ENCODE results near the gene SLC44A4. TPM values are rescaled to one million over a fixed set of nuclear protein-coding genes. Genes with fewer than 3 reads are reported as not detected.
A peak's percentile ranks its signal among the peaks of the same experiment; 100 is the strongest.

SLC44A4 gene
- total and polyA plus RNA-seq, 9 of the 15 experiments (the other 6 are each of a cell fraction or from before 2014, with no cell fraction given) = 7.9 to 18.6 (median 11.2) TPM

DNA sequence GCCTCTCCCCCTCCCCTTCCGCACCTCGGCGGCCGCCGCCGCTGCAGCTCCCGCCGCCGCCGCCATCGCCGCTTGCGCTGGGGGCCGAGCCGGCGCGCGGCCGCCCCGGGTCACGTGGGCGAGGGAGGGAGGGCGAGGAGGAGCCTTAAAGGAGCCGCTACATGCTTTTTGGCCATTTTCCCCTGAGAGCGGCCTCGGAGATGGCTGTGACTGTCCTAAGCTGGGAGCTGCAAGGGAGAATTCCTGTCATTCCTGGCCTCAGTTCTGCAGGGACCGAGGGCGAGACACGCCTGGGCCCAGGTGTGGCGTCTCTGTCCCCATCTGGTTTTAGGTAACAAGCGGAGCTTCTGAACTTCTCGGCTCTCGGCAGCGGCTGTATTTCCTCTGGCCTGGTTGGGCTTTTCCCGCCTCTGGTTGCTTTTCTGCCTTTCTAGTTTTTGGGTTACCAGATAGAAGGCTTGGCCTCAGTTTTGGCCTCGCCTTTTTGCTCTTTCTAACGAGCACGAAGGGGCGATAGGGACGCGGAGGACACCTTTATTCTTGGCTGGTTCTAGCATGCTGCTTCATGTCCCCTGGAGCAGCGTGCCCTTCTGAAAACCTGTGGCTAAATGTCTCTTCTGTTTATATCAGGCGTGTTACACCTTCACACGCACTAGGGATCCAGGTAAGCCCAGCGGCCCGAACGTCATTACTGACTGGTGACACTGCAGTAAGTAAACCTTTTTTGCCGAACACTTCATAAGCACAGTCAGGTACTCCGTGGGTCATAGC lies 19.0 kb upstream of the SLC44A4 start, which contains the start of gene EHMT2 (continued):
- TF ChIP-seq, protein P1, sequence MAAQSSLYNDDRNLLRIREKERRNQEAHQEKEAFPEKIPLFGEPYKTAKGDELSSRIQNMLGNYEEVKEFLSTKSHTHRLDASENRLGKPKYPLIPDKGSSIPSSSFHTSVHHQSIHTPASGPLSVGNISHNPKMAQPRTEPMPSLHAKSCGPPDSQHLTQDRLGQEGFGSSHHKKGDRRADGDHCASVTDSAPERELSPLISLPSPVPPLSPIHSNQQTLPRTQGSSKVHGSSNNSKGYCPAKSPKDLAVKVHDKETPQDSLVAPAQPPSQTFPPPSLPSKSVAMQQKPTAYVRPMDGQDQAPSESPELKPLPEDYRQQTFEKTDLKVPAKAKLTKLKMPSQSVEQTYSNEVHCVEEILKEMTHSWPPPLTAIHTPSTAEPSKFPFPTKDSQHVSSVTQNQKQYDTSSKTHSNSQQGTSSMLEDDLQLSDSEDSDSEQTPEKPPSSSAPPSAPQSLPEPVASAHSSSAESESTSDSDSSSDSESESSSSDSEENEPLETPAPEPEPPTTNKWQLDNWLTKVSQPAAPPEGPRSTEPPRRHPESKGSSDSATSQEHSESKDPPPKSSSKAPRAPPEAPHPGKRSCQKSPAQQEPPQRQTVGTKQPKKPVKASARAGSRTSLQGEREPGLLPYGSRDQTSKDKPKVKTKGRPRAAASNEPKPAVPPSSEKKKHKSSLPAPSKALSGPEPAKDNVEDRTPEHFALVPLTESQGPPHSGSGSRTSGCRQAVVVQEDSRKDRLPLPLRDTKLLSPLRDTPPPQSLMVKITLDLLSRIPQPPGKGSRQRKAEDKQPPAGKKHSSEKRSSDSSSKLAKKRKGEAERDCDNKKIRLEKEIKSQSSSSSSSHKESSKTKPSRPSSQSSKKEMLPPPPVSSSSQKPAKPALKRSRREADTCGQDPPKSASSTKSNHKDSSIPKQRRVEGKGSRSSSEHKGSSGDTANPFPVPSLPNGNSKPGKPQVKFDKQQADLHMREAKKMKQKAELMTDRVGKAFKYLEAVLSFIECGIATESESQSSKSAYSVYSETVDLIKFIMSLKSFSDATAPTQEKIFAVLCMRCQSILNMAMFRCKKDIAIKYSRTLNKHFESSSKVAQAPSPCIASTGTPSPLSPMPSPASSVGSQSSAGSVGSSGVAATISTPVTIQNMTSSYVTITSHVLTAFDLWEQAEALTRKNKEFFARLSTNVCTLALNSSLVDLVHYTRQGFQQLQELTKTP (IDR thresholded peaks at IDR 0.05; ENCODE audit: low read depth in 1 of 2, partially characterized antibody in 2 of 2) = no peak
- TF ChIP-seq ZNF561 (CRISPR knock-in tag; conservative IDR thresholded peaks at IDR 0.05) (no peak), ZNF146 (CRISPR knock-in tag; IDR thresholded peaks at IDR 0.05; ENCODE audit: unreplicated experiment) (no peak), RCOR1 (IDR thresholded peaks at IDR 0.05; ENCODE audit: borderline replicate concordance in 1 of 2, low read depth in 2 of 2, low read length in 2 of 2) (no peak), ZKSCAN8 (CRISPR knock-in tag; IDR thresholded peaks at IDR 0.05) (no peak), HOXB6 (CRISPR knock-in tag; IDR thresholded peaks at IDR 0.05; ENCODE audit: borderline replicate concordance) (no peak), PHF20 (IDR thresholded peaks at IDR 0.05; ENCODE audit: partially characterized antibody) (no peak), E2F1 (CRISPR knock-in tag; IDR thresholded peaks at IDR 0.05) (no peak; the same call in 1 of the 2 replicates), GATA2 (CRISPR knock-in tag; IDR thresholded peaks at IDR 0.05) (no peak), SMAD4 (CRISPR knock-in tag; conservative IDR thresholded peaks at IDR 0.05) (peak; percentile 67; the same call in 1 of the 2 replicates), STAT5A (IDR thresholded peaks at IDR 0.05; ENCODE audit: borderline replicate concordance, low read length) (no peak)
- TF ChIP-seq, protein P2, sequence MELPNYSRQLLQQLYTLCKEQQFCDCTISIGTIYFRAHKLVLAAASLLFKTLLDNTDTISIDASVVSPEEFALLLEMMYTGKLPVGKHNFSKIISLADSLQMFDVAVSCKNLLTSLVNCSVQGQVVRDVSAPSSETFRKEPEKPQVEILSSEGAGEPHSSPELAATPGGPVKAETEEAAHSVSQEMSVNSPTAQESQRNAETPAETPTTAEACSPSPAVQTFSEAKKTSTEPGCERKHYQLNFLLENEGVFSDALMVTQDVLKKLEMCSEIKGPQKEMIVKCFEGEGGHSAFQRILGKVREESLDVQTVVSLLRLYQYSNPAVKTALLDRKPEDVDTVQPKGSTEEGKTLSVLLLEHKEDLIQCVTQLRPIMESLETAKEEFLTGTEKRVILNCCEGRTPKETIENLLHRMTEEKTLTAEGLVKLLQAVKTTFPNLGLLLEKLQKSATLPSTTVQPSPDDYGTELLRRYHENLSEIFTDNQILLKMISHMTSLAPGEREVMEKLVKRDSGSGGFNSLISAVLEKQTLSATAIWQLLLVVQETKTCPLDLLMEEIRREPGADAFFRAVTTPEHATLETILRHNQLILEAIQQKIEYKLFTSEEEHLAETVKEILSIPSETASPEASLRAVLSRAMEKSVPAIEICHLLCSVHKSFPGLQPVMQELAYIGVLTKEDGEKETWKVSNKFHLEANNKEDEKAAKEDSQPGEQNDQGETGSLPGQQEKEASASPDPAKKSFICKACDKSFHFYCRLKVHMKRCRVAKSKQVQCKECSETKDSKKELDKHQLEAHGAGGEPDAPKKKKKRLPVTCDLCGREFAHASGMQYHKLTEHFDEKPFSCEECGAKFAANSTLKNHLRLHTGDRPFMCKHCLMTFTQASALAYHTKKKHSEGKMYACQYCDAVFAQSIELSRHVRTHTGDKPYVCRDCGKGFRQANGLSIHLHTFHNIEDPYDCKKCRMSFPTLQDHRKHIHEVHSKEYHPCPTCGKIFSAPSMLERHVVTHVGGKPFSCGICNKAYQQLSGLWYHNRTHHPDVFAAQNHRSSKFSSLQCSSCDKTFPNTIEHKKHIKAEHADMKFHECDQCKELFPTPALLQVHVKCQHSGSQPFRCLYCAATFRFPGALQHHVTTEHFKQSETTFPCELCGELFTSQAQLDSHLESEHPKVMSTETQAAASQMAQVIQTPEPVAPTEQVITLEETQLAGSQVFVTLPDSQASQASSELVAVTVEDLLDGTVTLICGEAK (IDR thresholded peaks at IDR 0.05) = peak; percentile 48; the same call in 1 of the 2 replicates
- TF ChIP-seq, protein P2 (CRISPR knock-in tag; IDR thresholded peaks at IDR 0.05) = no peak
